Lower lobe of right lung (tissue), 2 donors: ENCODE measurements around the gene TNNT3. TPM values are rescaled to one million over a fixed set of nuclear protein-coding genes. Genes with fewer than 3 reads are reported as not detected.

Source experiments
- ATAC-seq, 2 donors: fragments of 200-7000 bp; cut with Tn5 transposase; one replicate each; pipeline ENCODE4 v1.9.1; 2020 to 2022; ENCODE audit warnings: mild to moderate bottlenecking in 2 of 2, moderate library complexity in 2 of 2
- DNase-seq: peaks from one replicate; pipeline ENCODE4 v3.0.0-alpha.2; 2020
- H3K27ac ChIP-seq: fragments of 200-600 bp; one replicate; pipeline ENCODE4 v1.8.0; 2022
- H3K27me3 ChIP-seq: fragments of 200-600 bp; one replicate; pipeline ENCODE4 v1.8.0; 2022; ENCODE audit warnings: low read depth
- H3K36me3 ChIP-seq: fragments of 200-600 bp; one replicate; pipeline ENCODE4 v1.8.0; 2022; ENCODE audit warnings: mild to moderate bottlenecking
- H3K4me1 ChIP-seq: fragments of 200-600 bp; one replicate; pipeline ENCODE4 v1.8.0; 2022
- H3K4me3 ChIP-seq: fragments of 200-600 bp; one replicate; pipeline ENCODE4 v1.8.0; 2022; ENCODE audit warnings: mild to moderate bottlenecking
- H3K9me3 ChIP-seq: fragments of 200-600 bp; one replicate; pipeline ENCODE4 v1.8.0; 2022
- CTCF ChIP-seq: fragments of 200-600 bp; IDR thresholded peaks from one replicate; pipeline ENCODE4 v1.8.0; 2022; ENCODE audit warnings: antibody characterized with exemption, mild to moderate bottlenecking
- intact Hi-C: fragments of 100-400 bp; cut with DNase I; formaldehyde crosslinking; loops from one replicate; pipeline ENCODE4 v1.11.0; 2022
- total RNA-seq: library from RNA; stranded (reverse); fragmentation: NEBNext Ultra II Directional; extraction: Animal tissue kit (Norgen Biotek cat#: 25700); gene quantifications from one replicate; pipeline ENCODE4 v1.2.1, GENCODE V29; 2021
- donor health status: DM: no; HTN: yes; CAD: no; lungs with severe emphysema.

The TNNT3 gene
- total RNA-seq, 1 donor from 2014 or later: 4.7 TPM

GRCh38 chr11:1964348-1964747 is 44.8 kb downstream of the TNNT3 start:
- intact Hi-C loops: no loop called here
- no peaks in the 10 kb centered on the region for H3K27me3 ChIP-seq
- H3K9me3 ChIP-seq: no peaks in the 10 kb centered on the region
- no peaks in the 10 kb centered on the region for H3K4me1 ChIP-seq
- ATAC-seq: peak; percentile 55 to 75
- no peak overlapping the region for H3K27ac ChIP-seq
- no peak for DNase-seq
- no peak for TF ChIP-seq CTCF
- H3K36me3 ChIP-seq: no peaks in the 10 kb centered on the region
- H3K4me3 ChIP-seq: no peak overlapping the region

- no peak for TF ChIP-seq CTCF
- intact Hi-C loops: no loop called here
- DNase-seq: no peak
Observed at GRCh38 chr11:1964955-1965354, 45.5 kb downstream of the TNNT3 start.

GRCh38 chr11:1966531-1966930 is 47.0 kb downstream of the TNNT3 start:
- intact Hi-C loops: no loop called here
- no peaks in the 10 kb centered on the region for H3K4me1 ChIP-seq
- ATAC-seq (no peak), DNase-seq (peak; percentile 24)
- H3K4me3 ChIP-seq: no peak overlapping the region
- H3K27ac ChIP-seq: no peak overlapping the region
- no peaks in the 10 kb centered on the region for H3K9me3 ChIP-seq
- H3K27me3 ChIP-seq: no peaks in the 10 kb centered on the region
- no peaks in the 10 kb centered on the region for H3K36me3 ChIP-seq
- TF ChIP-seq CTCF: no peak

More at GRCh38 chr11:1964955-1965354, 45.5 kb downstream of the TNNT3 start:
- no peaks in the 10 kb centered on the region for H3K9me3 ChIP-seq
- no peaks in the 10 kb centered on the region for H3K36me3 ChIP-seq
- H3K27me3 ChIP-seq: no peaks in the 10 kb centered on the region
- no peaks in the 10 kb centered on the region for H3K4me1 ChIP-seq
- no peak for ATAC-seq
- H3K4me3 ChIP-seq: no peak overlapping the region
- H3K27ac ChIP-seq: no peak overlapping the region

- DNase-seq: no peak
- ATAC-seq: no peak
Observed at GRCh38 chr11:1967641-1968225, 48.2 kb downstream of the TNNT3 start.

GRCh38 chr11:1968454-1969002 is 49.0 kb downstream of the TNNT3 start:
- Histone ChIP-seq H3K27me3 (no peaks in the 10 kb centered on the region), H3K4me1 (no peaks in the 10 kb centered on the region), H3K27ac (no peak overlapping the region), H3K4me3 (no peak overlapping the region), H3K9me3 (no peaks in the 10 kb centered on the region), H3K36me3 (no peaks in the 10 kb centered on the region)
- peak; percentile 71 to 75 for ATAC-seq
- TF ChIP-seq CTCF: no peak
- intact Hi-C loops: no loop called here
- peak; percentile 38 for DNase-seq

More at GRCh38 chr11:1967641-1968225, 48.2 kb downstream of the TNNT3 start:
- H3K4me3 ChIP-seq: no peak overlapping the region
- H3K36me3 ChIP-seq: no peaks in the 10 kb centered on the region
- TF ChIP-seq CTCF: no peak
- no peaks in the 10 kb centered on the region for H3K9me3 ChIP-seq
- no peak overlapping the region for H3K27ac ChIP-seq
- no peaks in the 10 kb centered on the region for H3K4me1 ChIP-seq
- intact Hi-C loops: no loop called here
- no peaks in the 10 kb centered on the region for H3K27me3 ChIP-seq
